DND-41 (cell line): ENCODE data around the gene CHCT1.

Experiments used
- ATAC-seq: fragments of 200-7000 bp; cut with Tn5 transposase; 3 replicates; pipeline ENCODE4 v1.9.1; 2021; ENCODE audit warnings: low read depth; ENCODE audit not compliant: insufficient read depth
- DNase-seq: peaks from one replicate; pipeline ENCODE4 v3.0.0-alpha.2; 2020
- H2AFZ ChIP-seq: 2 replicates; pipeline ENCODE4 v1.6.0; 2012; ENCODE audit warnings: low read depth, low read length
- H3K27ac ChIP-seq: 2 replicates; pipeline ENCODE4 v1.5.1; 2012; ENCODE audit warnings: low read length, inconsistent platforms
- H3K27me3 ChIP-seq: fragments of 200-600 bp; sonication (generic); 2 replicates; pipeline ENCODE4 v1.6.0; 2012; ENCODE audit warnings: low read length, mild to moderate bottlenecking, inconsistent platforms; ENCODE audit not compliant: insufficient read depth, poor library complexity
- H3K36me3 ChIP-seq: 2 replicates; pipeline ENCODE4 v1.5.1; 2012; ENCODE audit warnings: low read length, inconsistent platforms; ENCODE audit not compliant: insufficient read depth
- H3K4me1 ChIP-seq: 2 replicates; pipeline ENCODE4 v1.5.1; 2012; ENCODE audit warnings: mild to moderate bottlenecking, low read length; ENCODE audit not compliant: insufficient read depth
- H3K4me2 ChIP-seq: 2 replicates; pipeline ENCODE4 v1.6.0; 2012; ENCODE audit warnings: mild to moderate bottlenecking, moderate library complexity, low read length, inconsistent platforms; ENCODE audit not compliant: insufficient read depth
- H3K4me3 ChIP-seq, 2 experiments: fragments of 200-600 bp in 1 of 2; shearing (Covaris generic) in 1 of 2; 2 replicates each; pipeline ENCODE4 v1.5.1; 2012 to 2016; ENCODE audit warnings: inconsistent platforms in 2 of 2, low read length in 2 of 2, mild to moderate bottlenecking in 2 of 2, low read depth in 1 of 2, moderate library complexity in 1 of 2
- H3K79me2 ChIP-seq: 2 replicates; pipeline ENCODE4 v1.6.0; 2012; ENCODE audit warnings: low read length, inconsistent platforms; ENCODE audit not compliant: insufficient read depth
- H3K9ac ChIP-seq: 2 replicates; pipeline ENCODE4 v1.6.0; 2012; ENCODE audit warnings: low read depth, mild to moderate bottlenecking, inconsistent platforms, low read length, moderate library complexity
- H3K9me3 ChIP-seq: 2 replicates; pipeline ENCODE4 v1.5.1; 2012; ENCODE audit warnings: low read length, moderate library complexity, mild to moderate bottlenecking, inconsistent platforms; ENCODE audit not compliant: insufficient read depth, severe bottlenecking
- H4K20me1 ChIP-seq: 2 replicates; pipeline ENCODE4 v1.6.0; 2012; ENCODE audit warnings: low read length; ENCODE audit not compliant: insufficient read depth
- CTCF ChIP-seq: IDR thresholded peaks from 2 replicates; pipeline ENCODE4 v1.5.1; 2012; ENCODE audit warnings: borderline replicate concordance, low read length, moderate library complexity, mild to moderate bottlenecking; ENCODE audit not compliant: poor library complexity, severe bottlenecking; ENCODE audit errors: extremely low read depth
- EZH2 ChIP-seq: IDR thresholded peaks from 3 replicates; pipeline ENCODE4 v1.6.1; 2012; ENCODE audit warnings: borderline replicate concordance, low read depth, mild to moderate bottlenecking, moderate library complexity, low read length, inconsistent platforms; ENCODE audit not compliant: severe bottlenecking

The CHCT1 gene

GRCh38 chr17:60447375-60447774 lies 25.1 kb downstream of the CHCT1 start:
- no peak overlapping the region for H3K4me2 ChIP-seq
- H3K9me3 ChIP-seq = no peaks in the 10 kb centered on the region
- no peak overlapping the region for H3K27ac ChIP-seq
- no peaks in the 10 kb centered on the region for H3K4me1 ChIP-seq
- DNase-seq (no peak), ATAC-seq (no peak)
- no peaks in the 10 kb centered on the region for H3K79me2 ChIP-seq
- H3K27me3 ChIP-seq = no peaks in the 10 kb centered on the region
- H3K9ac ChIP-seq = no peak overlapping the region
- no peak overlapping the region for H3K4me3 ChIP-seq
- no peak overlapping the region for H2AFZ ChIP-seq
- H3K36me3 ChIP-seq = peaks cover 60% of the 10 kb centered on the region
- TF ChIP-seq EZH2 = no peak
- no peak for TF ChIP-seq CTCF
- no peaks in the 10 kb centered on the region for H4K20me1 ChIP-seq

GRCh38 chr17:60451071-60451470 lies 28.8 kb downstream of the CHCT1 start:
- no peaks in the 10 kb centered on the region for H3K4me1 ChIP-seq
- H3K27ac ChIP-seq = no peak overlapping the region
- ATAC-seq (no peak), DNase-seq (no peak)
- H3K27me3 ChIP-seq = no peaks in the 10 kb centered on the region
- no peaks in the 10 kb centered on the region for H3K9me3 ChIP-seq
- H3K4me3 ChIP-seq = no peak overlapping the region
- no peak for TF ChIP-seq CTCF
- no peak for TF ChIP-seq EZH2
- H3K79me2 ChIP-seq = no peaks in the 10 kb centered on the region
- H3K4me2 ChIP-seq = no peak overlapping the region
- peaks cover 77% of the 10 kb centered on the region for H3K36me3 ChIP-seq
- no peak overlapping the region for H3K9ac ChIP-seq
- no peak overlapping the region for H2AFZ ChIP-seq
- no peaks in the 10 kb centered on the region for H4K20me1 ChIP-seq

- peaks cover 74% of the 10 kb centered on the region for H3K36me3 ChIP-seq
These were observed 29.7 kb downstream of the CHCT1 start for GRCh38 chr17:60451965-60452364.

More at GRCh38 chr17:60451965-60452364, 29.7 kb downstream of the CHCT1 start:
- no peak for TF ChIP-seq CTCF
- TF ChIP-seq EZH2 = no peak
- Histone ChIP-seq H3K9me3 (no peaks in the 10 kb centered on the region), H3K4me2 (no peak overlapping the region), H3K27ac (no peak overlapping the region), H2AFZ (no peak overlapping the region), H3K79me2 (no peaks in the 10 kb centered on the region), H4K20me1 (no peaks in the 10 kb centered on the region), H3K27me3 (no peaks in the 10 kb centered on the region), H3K4me3 (no peak overlapping the region), H3K4me1 (no peaks in the 10 kb centered on the region), H3K9ac (no peak overlapping the region)
- DNase-seq (no peak), ATAC-seq (no peak)
